Left lung (tissue), 10 donors: Measurements from ENCODE around the gene ZNF598. TPM values are rescaled to one million over a fixed set of nuclear protein-coding genes. Genes with fewer than 3 reads are reported as not detected.

Source experiments
- ATAC-seq: fragments of 200-7000 bp; cut with Tn5 transposase; one replicate; pipeline ENCODE4 v1.9.1; 2020; ENCODE audit warnings: moderate library complexity
- DNase-seq, 4 donors: peaks; one replicate each; pipeline ENCODE4 v3.0.0-alpha.2; 2013 to 2020
- H3K27ac ChIP-seq, 2 donors: fragments of 200-600 bp; sonication (generic) in 1 of 2; one replicate each; pipeline versions ENCODE4 v1.5.0 to v1.8.0; 2020 to 2021
- H3K27me3 ChIP-seq, 2 donors: fragments of 200-600 bp; sonication (generic) in 1 of 2; one replicate each; pipeline versions ENCODE4 v1.5.0 to v1.8.0; 2020 to 2021
- H3K36me3 ChIP-seq, 2 donors: fragments of 200-600 bp; sonication (generic) in 1 of 2; one replicate each; pipeline versions ENCODE4 v1.5.0 to v1.8.0; 2020 to 2021
- H3K4me1 ChIP-seq, 2 donors: fragments of 200-600 bp; one replicate each; pipeline ENCODE4 v1.8.0; 2021
- H3K4me3 ChIP-seq, 2 donors: fragments of 200-600 bp; sonication (generic) in 1 of 2; one replicate each; pipeline versions ENCODE4 v1.5.0 to v1.8.0; 2020 to 2021; ENCODE audit warnings: mild to moderate bottlenecking in 1 of 2
- H3K9me3 ChIP-seq, 2 donors: fragments of 200-600 bp; sonication (generic) in 1 of 2; one replicate each; pipeline versions ENCODE4 v1.5.0 to v1.8.0; 2020 to 2021
- intact Hi-C, 2 donors: fragments of 100-400 bp; cut with DNase I; formaldehyde crosslinking; loops; one replicate each; pipeline versions ENCODE4 v1.11.2 to v1.14.2; 2022
- polyA plus RNA-seq, 6 donors: library from polyadenylated mRNA; unstranded; fragments of 120-200 nt; gene quantifications; one replicate each; pipeline ENCODE4 v1.2.1, GENCODE V29; 2013; ENCODE audit not compliant: insufficient read length in 6 of 6
- total RNA-seq, 2 donors: library from RNA; stranded (reverse); fragmentation: NEBNext Ultra II Directional; extraction: Animal tissue kit (Norgen Biotek cat#: 25700); gene quantifications; one replicate each; pipeline ENCODE4 v1.2.1, GENCODE V29; 2021
- TF ChIP-seq, protein P1 (sequence below), 2 donors: fragments of 200-600 bp; sonication (generic) in 1 of 2; IDR thresholded peaks; one replicate each; pipeline versions ENCODE4 v1.5.0 to v1.8.0; 2021; ENCODE audit warnings: antibody characterized with exemption in 2 of 2
- donor health status: DM: no; HTN: yes; CAD: no.
- donor health status: DM: no; HTN: no; CAD: no.

Gene ZNF598
- total and polyA plus RNA-seq, 8 donors: 15.2 to 45.9 (median 23.1) TPM

DNA sequence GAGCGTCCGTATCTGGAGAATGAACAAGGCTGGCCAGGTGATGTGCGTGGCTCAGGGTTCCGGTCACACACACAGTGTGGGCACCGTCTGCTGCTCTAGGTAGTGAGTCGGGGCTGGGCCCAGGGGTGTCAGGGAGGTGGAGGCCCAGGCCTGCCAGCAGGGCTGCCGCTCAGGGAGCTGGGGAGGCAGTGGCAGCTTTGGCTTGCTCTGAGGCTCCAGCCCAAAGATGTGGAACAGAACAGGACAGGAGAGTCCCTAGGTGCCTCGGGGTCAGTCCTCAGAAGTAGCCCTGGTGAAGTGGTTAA is 33.5 kb downstream of the ZNF598 start:
- intact Hi-C loops: no loop called here
- Histone ChIP-seq H3K36me3 (peaks cover 0 to 57% of the 10 kb centered on the region in 2 donors), H3K27ac (no peak overlapping the region), H3K27me3 (peaks cover 20 to 39% of the 10 kb centered on the region in 2 donors), H3K4me1 (peaks cover 11 to 28% of the 10 kb centered on the region in 2 donors), H3K9me3 (no peaks in the 10 kb centered on the region), H3K4me3 (no peak overlapping the region)
- TF ChIP-seq, protein P1, sequence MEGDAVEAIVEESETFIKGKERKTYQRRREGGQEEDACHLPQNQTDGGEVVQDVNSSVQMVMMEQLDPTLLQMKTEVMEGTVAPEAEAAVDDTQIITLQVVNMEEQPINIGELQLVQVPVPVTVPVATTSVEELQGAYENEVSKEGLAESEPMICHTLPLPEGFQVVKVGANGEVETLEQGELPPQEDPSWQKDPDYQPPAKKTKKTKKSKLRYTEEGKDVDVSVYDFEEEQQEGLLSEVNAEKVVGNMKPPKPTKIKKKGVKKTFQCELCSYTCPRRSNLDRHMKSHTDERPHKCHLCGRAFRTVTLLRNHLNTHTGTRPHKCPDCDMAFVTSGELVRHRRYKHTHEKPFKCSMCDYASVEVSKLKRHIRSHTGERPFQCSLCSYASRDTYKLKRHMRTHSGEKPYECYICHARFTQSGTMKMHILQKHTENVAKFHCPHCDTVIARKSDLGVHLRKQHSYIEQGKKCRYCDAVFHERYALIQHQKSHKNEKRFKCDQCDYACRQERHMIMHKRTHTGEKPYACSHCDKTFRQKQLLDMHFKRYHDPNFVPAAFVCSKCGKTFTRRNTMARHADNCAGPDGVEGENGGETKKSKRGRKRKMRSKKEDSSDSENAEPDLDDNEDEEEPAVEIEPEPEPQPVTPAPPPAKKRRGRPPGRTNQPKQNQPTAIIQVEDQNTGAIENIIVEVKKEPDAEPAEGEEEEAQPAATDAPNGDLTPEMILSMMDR (IDR thresholded peaks at IDR 0.05): no peak
- ATAC-seq (no peak), DNase-seq (no peak)

DNA sequence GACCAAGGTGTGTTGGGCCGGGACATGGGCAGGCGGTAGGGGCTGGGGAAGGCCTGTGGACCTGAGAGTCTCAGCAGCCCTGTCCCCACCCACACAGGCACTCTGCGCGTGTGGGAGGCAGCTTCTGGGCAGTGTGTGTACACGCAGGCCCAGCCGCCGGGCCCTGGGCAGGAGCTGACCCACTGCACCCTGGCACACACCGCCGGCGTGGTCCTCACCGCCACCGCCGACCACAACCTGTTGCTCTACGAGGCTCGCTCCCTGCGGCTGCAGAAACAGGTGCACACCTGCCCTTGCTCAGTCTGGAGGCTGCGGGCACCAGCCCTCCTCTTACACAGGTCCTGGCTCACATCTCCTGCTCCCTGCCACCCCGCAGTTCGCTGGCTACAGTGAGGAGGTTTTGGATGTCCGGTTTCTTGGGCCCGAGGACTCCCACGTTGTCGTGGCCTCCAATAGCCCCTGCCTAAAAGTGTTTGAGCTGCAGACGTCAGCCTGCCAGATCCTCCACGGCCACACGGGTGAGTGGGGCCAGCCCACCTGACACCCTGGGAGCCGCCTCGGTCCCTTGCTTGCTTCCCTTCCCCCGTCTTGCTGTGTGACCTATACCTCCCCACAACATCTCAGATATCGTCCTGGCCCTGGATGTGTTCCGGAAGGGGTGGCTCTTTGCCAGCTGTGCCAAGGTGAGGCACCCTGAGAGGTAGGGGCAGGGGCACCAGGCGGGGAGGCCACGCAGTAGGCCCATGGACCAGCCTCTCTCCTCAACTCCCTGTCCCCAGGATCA is 34.0 kb downstream of the ZNF598 start:
- ATAC-seq: no peak
- TF ChIP-seq, protein P1 (IDR thresholded peaks at IDR 0.05): no peak
- Histone ChIP-seq H3K27ac (no peak overlapping the region), H3K27me3 (peaks cover 15 to 33% of the 10 kb centered on the region in 2 donors), H3K9me3 (no peaks in the 10 kb centered on the region), H3K4me3 (no peak overlapping the region), H3K4me1 (peaks cover 17 to 33% of the 10 kb centered on the region in 2 donors), H3K36me3 (peaks cover 0 to 57% of the 10 kb centered on the region in 2 donors)
- intact Hi-C loops: no loop called here
- peak in 1 of 4 donors; percentile 81 for DNase-seq

DNA sequence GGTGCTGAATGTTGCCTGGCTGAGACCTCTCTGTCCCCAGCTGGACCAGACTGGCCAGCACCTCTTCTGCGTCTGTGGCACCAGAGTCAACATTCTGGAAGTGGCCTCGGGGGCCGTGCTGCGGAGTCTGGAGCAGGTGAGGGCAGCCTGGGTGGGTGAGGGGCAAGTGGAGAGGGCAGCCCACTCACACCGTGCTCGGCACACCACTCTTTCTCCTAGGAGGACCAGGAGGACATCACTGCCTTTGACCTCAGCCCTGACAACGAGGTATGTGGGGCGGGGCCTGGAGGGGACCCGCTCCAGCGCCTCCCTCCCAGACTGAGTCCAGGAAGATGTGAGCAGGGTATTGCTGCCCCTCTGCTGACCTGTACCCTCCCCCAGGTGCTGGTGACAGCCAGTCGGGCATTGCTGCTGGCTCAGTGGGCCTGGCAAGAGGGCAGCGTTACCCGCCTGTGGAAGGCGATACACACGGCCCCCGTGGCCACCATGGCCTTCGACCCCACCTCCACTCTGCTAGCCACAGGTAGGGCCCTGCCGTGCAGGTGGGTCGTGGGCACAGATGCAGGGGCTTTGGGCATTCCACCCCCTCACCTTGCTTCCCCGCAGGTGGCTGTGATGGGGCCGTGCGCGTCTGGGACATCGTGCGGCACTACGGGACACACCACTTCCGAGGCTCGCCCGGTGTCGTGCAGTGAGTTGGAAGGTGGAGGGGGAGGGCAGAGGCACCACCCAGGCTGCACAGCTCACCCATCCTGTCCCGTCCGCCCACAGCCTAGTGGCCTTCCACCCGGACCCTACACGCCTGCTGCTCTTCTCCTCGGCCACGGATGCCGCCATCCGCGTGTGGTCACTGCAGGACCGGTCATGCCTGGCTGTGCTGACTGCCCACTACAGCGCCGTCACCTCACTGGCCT is 35.2 kb downstream of the ZNF598 start:
- Histone ChIP-seq H3K9me3 (no peaks in the 10 kb centered on the region), H3K36me3 (peaks cover 0 to 56% of the 10 kb centered on the region in 2 donors), H3K27ac (no peak overlapping the region), H3K4me1 (peaks cover 17 to 34% of the 10 kb centered on the region in 2 donors), H3K4me3 (no peak overlapping the region), H3K27me3 (peaks cover 3 to 21% of the 10 kb centered on the region in 2 donors)
- no peak for ATAC-seq
- peak in 1 of 4 donors; percentile 75 for DNase-seq
- TF ChIP-seq, protein P1 (IDR thresholded peaks at IDR 0.05): no peak
- intact Hi-C loops: no loop called here

DNA sequence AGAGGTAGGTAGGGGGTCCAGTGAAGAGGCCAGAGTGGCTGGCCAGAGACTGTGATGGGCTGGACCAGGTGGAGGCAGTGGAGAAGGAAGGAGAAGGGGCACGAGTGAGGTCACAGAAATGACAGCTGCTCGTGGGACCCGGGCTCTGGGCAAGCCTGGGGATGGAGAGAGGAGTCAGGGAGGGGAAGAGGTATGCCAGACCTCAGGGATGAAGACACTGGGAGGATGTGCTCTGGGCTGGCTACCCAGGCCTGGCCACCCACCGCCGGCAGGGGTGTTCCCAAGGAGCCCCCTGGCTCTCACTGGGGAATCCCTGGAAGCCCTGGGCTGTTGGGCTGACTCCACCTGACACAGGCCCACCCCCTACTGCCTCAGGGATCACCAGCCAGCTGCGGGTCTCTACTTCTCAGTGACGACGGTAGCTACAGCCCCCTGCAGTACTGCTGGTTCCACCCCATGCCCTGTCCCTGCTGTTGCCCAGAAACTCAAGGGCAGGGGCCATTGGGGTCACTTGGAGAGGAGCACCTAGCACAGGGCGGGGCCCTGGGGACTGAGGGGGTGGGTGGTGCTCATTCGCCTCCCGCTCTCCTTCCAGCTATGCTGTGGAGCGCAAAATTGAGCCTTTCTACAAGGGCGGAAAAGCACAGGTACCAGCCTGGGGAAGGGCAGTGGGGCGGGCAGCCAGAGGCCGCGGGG is 36.0 kb downstream of the ZNF598 start:
- DNase-seq (no peak), ATAC-seq (no peak)
- H3K4me3 ChIP-seq: no peak overlapping the region
- TF ChIP-seq, protein P1 (IDR thresholded peaks at IDR 0.05): no peak
- H3K36me3 ChIP-seq: peaks cover 0 to 48% of the 10 kb centered on the region in 2 donors
- peaks cover 17 to 25% of the 10 kb centered on the region in 2 donors for H3K4me1 ChIP-seq
- no peaks in the 10 kb centered on the region for H3K9me3 ChIP-seq
- H3K27ac ChIP-seq: no peak overlapping the region
- intact Hi-C loops: no loop called here
- peaks cover 0 to 13% of the 10 kb centered on the region in 2 donors for H3K27me3 ChIP-seq
